ENCODE results near the gene GALNT7.
"Not testable (repeated sequence)": the region's sequence is repeated elsewhere in the genome, so short reads cannot be mapped to it uniquely, and the experiment has no call there.

Gene GALNT7

GRCh38 chr4:173199553-173199952, 30.9 kb downstream of the GALNT7 start:
- DNase-seq = no peak

DNA sequence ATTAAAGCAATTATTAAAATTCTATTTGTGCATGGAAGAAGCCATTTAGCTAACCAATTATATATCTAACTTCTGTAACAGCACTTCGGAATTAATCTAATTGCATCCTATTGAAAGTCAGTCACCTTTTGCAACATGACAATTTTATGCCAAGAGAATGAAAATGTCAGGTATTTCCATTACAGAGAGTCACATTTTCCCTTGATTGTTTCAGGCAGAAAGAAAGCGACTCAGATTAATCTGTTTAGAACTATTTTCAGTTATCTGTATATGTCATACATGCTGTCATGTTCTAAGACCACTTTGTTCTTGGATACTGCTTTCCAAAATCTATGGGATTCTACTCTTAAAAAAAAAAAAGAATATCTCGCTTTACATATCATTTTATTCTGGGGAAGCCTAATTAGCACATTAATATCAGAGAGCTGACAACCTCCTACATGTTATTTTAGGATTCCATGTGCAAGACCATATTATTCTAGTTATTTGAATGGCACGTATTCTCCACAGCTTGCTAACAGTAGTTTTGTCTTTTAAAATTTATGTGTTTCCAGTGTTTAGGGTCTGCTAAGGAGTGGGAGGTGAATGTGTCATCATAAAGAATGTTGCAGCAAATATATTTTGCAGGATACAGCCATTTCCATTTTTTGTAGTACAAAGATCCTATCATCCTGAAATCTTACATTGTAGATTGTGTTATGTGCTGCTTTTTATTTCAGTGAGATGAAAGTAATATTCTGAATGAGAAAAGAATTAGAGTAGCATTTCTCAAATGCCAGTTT, 31.7 kb downstream of the GALNT7 start:
- DNase-seq = no peak

DNA sequence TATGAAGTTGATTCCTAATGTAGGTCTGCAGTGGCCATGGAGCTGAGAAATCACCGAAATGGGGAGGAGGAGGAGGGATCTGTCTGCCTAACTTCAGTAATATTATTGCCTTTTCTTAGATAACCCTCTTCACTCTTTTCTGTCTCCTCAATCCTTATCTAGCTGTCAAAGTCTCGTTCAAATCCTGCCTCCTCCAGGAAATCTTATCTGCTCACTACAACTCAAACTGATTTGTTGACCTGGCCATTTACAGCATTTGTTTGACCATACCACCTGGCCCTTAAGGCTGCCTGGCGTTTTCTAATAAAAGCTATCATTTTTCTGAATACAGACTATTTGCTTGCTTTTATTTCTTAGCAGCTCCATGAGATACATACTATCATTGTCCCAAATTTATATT, 33.8 kb downstream of the GALNT7 start:
- DNase-seq = no peak

GRCh38 chr4:173205656-173206055, 37.0 kb downstream of the GALNT7 start:
- DNase-seq = no peak

GRCh38 chr4:173208420-173208819, 39.8 kb downstream of the GALNT7 start:
- no peak for DNase-seq

- no peak for DNase-seq
Observed at GRCh38 chr4:173211222-173211621, 42.6 kb downstream of the GALNT7 start.

DNA sequence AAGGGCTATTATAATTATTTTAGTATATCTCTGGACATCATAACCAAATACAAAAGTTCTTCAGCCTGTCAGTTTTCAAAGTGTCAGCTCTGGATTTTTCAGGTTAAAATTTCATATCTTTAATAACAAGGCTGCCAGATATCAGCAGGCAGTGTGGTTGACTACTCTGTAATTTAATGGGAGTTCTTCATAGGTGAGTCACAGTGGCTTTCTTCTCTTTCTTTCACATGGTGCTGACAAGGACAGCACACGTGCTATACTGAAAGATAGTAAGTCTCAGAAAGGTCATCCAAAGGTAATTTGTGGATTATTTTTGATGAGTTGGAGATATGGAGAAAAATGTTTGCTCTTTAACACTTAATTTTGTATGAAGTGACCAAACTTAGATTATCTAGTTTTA, 43.2 kb downstream of the GALNT7 start:
- no peak for DNase-seq

DNA sequence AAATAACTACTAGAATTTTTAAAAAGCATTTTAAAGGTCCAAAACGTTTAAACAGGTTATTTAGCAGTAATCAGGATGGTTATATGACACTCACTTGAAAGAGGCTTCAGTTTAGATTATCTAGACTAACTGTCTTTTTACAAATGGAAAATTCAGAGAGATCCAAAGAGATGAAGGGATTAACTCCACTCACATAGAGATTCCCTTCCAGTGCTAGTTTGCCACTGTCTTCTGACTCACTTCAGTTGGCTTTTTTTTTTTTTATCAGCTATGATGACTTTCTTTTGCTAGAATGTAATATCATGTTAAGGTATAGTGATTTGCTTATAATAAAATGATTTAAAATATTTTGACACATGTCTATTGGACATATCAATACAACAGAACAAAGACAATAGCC, 43.8 kb downstream of the GALNT7 start:
- no peak for DNase-seq

GRCh38 chr4:173213296-173213695, 44.7 kb downstream of the GALNT7 start:
- no peak for DNase-seq

- no peak for DNase-seq
Observed at GRCh38 chr4:173214231-173214630, 45.6 kb downstream of the GALNT7 start.

- no peak for DNase-seq
Observed at GRCh38 chr4:173214661-173215060, 46.0 kb downstream of the GALNT7 start.

DNA sequence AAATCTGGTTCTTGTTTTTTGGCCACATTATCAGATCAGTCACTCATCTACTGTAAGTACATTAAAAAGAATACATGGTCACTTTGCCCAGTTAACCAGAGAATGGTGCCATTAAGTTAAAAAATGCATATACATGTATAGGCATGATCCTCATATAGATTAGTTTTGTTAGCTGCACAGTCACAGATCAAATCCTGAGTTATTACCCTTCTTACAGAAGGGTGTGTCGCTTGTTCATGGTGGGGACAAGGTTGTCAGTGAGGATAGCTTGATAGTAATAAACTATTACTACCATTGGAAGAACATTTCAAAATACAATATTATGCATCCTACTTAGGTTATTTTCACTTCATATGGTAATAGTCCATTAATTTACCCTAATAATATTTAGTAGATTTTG, 48.5 kb downstream of the GALNT7 start:
- no peak for DNase-seq

- DNase-seq = no peak
Observed at GRCh38 chr4:173217727-173218126, 49.1 kb downstream of the GALNT7 start.

- DNase-seq = no peak
Observed at GRCh38 chr4:173218411-173219125, 50.0 kb downstream of the GALNT7 start.

DNA sequence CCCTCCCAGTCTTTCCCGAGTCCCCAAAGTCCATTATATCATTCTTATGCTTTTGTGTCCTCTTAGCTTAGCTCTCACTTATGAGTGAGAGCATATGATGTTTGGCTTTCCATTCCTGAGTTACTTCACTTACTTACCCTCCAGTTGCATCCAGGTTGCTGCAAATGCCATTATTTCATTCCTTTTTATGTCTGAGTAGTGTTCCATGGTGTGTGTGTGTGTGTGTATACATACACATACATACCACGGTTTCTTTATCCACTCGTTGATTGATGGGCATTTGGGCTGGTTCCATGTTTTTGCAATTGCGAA, 50.5 kb downstream of the GALNT7 start:
- DNase-seq = not testable (repeated sequence)

- no peak for DNase-seq
Observed at GRCh38 chr4:173223743-173224142, 55.1 kb downstream of the GALNT7 start.

DNA sequence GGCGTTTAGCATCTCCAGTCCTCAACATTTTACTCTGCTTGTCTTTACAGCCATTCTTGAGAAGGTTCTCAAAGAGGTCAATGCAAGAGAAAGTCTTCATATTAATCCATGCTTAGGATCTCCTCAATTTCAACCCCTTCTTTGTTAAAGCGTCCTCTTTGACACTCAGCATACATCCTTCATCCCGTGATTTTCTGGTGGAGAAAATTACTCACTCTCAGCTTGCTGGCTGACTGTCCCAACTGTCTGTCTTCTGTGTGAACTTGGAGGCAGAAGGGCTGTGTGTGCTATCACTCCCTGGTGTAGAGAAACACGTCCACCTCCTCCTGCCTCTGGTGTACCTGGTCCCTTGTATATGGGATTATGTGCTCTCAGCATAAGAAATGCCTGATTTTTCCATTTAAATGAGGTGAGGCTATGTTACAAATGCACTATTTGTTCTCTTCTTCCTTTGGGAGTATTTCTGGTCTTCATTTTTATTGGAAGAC, 57.8 kb downstream of the GALNT7 start:
- no peak for DNase-seq

GRCh38 chr4:173227756-173228155, 59.1 kb downstream of the GALNT7 start:
- DNase-seq = no peak

DNA sequence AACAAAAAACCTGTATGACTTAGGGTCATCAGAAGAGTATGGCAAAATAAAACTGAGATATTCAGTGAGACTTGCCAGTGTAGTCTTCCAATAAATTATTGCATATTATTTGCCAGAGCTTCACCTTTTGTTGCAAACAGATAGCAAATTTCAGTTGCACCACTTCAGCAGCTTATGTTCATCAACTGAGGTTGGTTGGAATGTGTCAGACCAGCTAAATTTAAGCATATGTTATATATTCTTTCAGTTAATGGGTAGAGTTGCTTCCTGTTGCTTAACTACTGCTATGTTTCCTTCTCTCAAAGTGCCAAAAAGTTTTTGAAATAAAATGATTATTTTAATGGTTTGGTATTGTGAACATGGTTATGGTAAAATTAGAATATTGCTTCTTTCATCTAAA, 61.5 kb downstream of the GALNT7 start:
- no peak for DNase-seq

DNA sequence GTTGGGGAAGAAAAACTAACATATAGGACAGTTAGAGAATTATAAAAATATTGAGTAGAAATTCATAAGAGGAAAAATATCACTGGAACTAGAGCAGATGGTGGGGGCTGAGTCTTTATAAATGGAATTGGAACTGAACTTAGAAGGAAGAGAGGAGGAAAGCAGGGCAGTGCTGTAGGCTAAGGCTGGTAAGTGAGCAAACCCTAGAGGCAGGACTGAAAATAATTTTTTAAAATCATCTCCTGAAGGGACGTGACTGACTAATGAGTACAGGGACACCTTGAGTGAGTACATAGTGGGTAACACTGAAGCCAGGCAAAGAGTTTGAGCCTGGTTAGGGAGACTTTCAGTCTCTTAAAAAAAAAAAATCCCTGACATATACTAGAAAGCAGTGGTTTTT, 63.3 kb downstream of the GALNT7 start:
- no peak for DNase-seq

DNA sequence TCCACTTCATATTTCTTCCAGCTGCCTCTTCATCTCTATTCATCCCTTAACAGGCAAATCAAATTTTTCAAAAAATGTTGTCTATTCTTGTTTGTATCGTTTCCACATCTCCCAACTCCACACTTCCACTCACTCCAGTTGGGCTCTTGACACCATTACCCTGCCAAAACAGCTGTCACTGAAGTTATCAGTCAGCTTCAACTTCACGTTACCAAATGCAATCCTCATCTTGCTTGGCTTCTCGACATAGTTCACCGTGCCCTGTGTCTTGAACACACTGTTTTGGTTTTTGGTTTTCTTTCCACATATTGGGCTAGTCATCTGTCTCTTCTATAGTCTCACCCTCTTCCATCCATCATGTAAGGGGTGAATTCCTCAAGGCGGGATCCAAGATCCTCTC, 65.2 kb downstream of the GALNT7 start:
- no peak for DNase-seq

DNA sequence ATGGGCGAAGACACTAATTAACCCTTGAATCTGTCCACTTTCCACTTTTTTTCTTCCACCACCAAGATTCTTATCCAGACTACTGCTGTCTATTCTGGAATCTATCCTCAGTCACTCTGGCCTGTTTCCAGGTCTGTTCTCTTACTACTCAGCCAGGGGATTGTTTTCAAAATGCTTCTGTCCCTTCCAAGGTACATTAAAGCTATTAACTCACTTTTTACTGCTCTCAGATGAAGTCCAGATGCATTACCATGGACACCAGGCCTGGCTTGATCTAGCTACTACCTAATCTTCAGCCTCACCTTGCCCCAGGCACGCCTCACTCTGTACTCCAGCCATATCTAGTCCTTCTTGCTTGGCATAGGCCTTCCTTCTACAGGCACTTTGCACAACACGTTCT, 66.4 kb downstream of the GALNT7 start:
- no peak for DNase-seq

DNA sequence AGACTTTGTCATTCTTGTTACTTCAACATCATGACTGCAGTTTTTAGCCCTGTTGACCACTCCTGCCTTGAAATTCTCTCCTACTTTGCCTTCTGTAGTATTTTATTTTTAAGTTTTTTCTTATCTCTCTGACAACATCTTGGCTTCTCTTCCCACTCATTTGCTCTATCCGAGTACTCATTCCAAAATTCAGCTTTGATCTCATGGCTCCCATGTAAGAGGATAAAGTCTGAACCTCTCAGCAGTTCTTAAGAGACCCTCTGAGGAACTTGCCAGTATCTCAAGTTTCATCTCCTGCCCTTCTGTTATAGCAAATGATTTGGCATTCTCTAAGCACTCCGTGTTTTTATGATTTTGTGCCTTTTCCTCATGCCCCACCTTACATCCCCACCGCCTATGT, 67.7 kb downstream of the GALNT7 start:
- no peak for DNase-seq

GRCh38 chr4:173237152-173237551, 68.5 kb downstream of the GALNT7 start:
- DNase-seq = no peak

DNA sequence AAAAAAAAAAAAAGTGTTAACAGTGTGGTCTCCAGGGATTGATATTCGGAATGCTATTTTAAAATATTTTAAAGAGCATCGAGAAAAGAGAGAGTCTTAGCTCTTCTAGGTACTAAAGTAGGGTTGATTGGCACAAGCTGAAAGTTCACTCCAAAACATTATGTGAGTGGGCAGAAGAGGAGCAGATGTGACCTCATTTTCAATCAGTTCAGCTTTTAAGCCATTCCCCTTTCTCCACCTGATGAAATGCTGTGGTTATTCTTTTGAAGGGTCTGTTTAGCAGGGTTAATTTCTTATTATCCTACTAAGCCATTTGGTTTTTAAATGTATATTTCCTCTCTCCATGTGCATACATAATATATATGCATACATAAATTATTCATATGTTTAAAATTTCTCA, 69.2 kb downstream of the GALNT7 start:
- DNase-seq = no peak
